Bronchial epithelial cell (primary cell): ENCODE measurements around the gene LEMD2. TPM values are rescaled to one million over a fixed set of nuclear protein-coding genes. Genes with fewer than 3 reads are reported as not detected.
A peak's percentile ranks its signal among the peaks of the same experiment; 100 is the strongest.

Experiments
- DNase-seq: peaks from one replicate; pipeline ENCODE4 v3.0.0-alpha.2; 2010; ENCODE audit warnings: low read depth
- FAIRE-seq: peaks from 2 replicates; lab custom pipeline; 2011; peaks lifted over from hg19 to GRCh38; lab: Jason Lieb, UNC
- H3K27me3 ChIP-seq: 2 replicates; pipeline ENCODE4 v1.5.1; 2011; ENCODE audit warnings: low read length; ENCODE audit not compliant: control insufficient read depth, insufficient read depth
- H3K36me3 ChIP-seq: 2 replicates; pipeline ENCODE4 v1.5.1; 2011; ENCODE audit warnings: low read length; ENCODE audit not compliant: control insufficient read depth, insufficient read depth
- H3K4me3 ChIP-seq: 2 replicates; pipeline ENCODE4 v1.5.1; 2011; ENCODE audit warnings: mild to moderate bottlenecking, low read depth, low read length, control low read depth
- total RNA-seq: library from RNA; depleted of rRNA; stranded (reverse); fragments of >200 nt; gene quantifications from 2 replicates; pipeline ENCODE4 v1.2.1, GENCODE V29; 2014
- TF ChIP-seq, protein P1 (sequence below): IDR thresholded peaks from 2 replicates; pipeline ENCODE4 v1.5.1; 2011; ENCODE audit warnings: mild to moderate bottlenecking, moderate library complexity, low read length, control low read depth, inconsistent platforms; ENCODE audit not compliant: insufficient read depth, severe bottlenecking

LEMD2 gene
- total RNA-seq, 1 donor from 2014 or later = 66.9 TPM

GRCh38 chr6:33787346-33787953, 1.5 kb downstream of the LEMD2 start:
- no peak for FAIRE-seq
- no peaks in the 10 kb centered on the region for H3K27me3 ChIP-seq
- DNase-seq = peak; percentile 44
- TF ChIP-seq, protein P1, sequence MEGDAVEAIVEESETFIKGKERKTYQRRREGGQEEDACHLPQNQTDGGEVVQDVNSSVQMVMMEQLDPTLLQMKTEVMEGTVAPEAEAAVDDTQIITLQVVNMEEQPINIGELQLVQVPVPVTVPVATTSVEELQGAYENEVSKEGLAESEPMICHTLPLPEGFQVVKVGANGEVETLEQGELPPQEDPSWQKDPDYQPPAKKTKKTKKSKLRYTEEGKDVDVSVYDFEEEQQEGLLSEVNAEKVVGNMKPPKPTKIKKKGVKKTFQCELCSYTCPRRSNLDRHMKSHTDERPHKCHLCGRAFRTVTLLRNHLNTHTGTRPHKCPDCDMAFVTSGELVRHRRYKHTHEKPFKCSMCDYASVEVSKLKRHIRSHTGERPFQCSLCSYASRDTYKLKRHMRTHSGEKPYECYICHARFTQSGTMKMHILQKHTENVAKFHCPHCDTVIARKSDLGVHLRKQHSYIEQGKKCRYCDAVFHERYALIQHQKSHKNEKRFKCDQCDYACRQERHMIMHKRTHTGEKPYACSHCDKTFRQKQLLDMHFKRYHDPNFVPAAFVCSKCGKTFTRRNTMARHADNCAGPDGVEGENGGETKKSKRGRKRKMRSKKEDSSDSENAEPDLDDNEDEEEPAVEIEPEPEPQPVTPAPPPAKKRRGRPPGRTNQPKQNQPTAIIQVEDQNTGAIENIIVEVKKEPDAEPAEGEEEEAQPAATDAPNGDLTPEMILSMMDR = no peak
- H3K4me3 ChIP-seq = peak overlapping the region; percentile 59
- peaks cover 18% of the 10 kb centered on the region for H3K36me3 ChIP-seq

GRCh38 chr6:33786736-33787135, 2.2 kb downstream of the LEMD2 start:
- Histone ChIP-seq H3K4me3 (no peak overlapping the region), H3K36me3 (peaks cover 18% of the 10 kb centered on the region), H3K27me3 (no peaks in the 10 kb centered on the region)
- FAIRE-seq (no peak), DNase-seq (no peak)
- TF ChIP-seq, protein P1 = no peak

- FAIRE-seq (no peak), DNase-seq (no peak)
- peaks cover 18% of the 10 kb centered on the region for H3K36me3 ChIP-seq
- no peaks in the 10 kb centered on the region for H3K27me3 ChIP-seq
- TF ChIP-seq, protein P1 = no peak
- H3K4me3 ChIP-seq = no peak overlapping the region
Observed at GRCh38 chr6:33785778-33786177, 3.2 kb downstream of the LEMD2 start.

- no peaks in the 10 kb centered on the region for H3K27me3 ChIP-seq
- TF ChIP-seq, protein P1 = no peak
- DNase-seq (no peak), FAIRE-seq (no peak)
- peaks cover 27% of the 10 kb centered on the region for H3K36me3 ChIP-seq
- no peak overlapping the region for H3K4me3 ChIP-seq
Observed at GRCh38 chr6:33784787-33785186, 4.1 kb downstream of the LEMD2 start.

GRCh38 chr6:33783781-33784520, 5.0 kb downstream of the LEMD2 start:
- Histone ChIP-seq H3K27me3 (no peaks in the 10 kb centered on the region), H3K36me3 (peaks cover 33% of the 10 kb centered on the region), H3K4me3 (no peak overlapping the region)
- FAIRE-seq (no peak), DNase-seq (no peak)
- TF ChIP-seq, protein P1 = no peak
